ENCODE data around the gene AKR1C2. TPM values are rescaled to one million over a fixed set of nuclear protein-coding genes. Genes with fewer than 3 reads are reported as not detected.
A peak's percentile ranks its signal among the peaks of the same experiment; 100 is the strongest.

The AKR1C2 gene
- polyA plus RNA-seq, 2 of the 4 experiments (the other 2 are of a cell fraction): 5,660 to 6,805 TPM

DNA sequence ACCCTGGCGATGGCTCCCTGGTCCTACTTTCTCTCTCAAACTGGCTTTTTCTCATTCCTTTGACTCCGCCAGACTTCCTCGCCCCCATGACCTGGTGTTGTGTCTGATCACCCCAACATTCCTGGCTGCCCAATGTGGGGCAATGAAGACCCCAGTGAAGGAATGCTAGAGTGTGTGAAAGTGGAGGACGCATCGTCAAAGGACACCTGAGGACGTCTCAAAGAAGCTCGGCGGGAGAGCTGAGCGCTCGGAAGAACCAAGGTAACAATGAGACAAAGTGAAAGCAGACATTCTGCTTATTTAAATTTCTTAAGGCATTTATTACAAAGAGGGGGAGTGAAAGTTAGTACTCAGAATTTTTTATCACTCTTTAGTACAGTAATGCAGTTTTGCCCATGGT is 31.7 kb upstream of the AKR1C2 start:
- 94% methylated on average over 10 of the region's 10 CpGs for WGBS (ENCODE audit: missing lambda C conversion rate)
- ChIA-PET CTCF (interaction anchor here (1.0 to 1.3 kb wide), 3 partner anchors 11 to 17 kb away, joined by 3 to 4 read pairs (median 3); no protein-coding TSS in a partner anchor), POLR2A (no interaction called here)
- peaks cover 67% of the 10 kb centered on the region for H3K9me3 ChIP-seq
- FAIRE-seq: no peak
- H3K4me3 ChIP-seq: no peak overlapping the region
- H3K4me2 ChIP-seq: no peak overlapping the region
- H3K4me1 ChIP-seq: peaks cover 13% of the 10 kb centered on the region; the same call in 2 of the 3 replicates
- DNase-seq (ENCODE audit: low read depth in 1 of 2, low spot score in 1 of 2): no peak
- H3K27ac ChIP-seq: peak overlapping the region; percentile 65 to 79; a peak in 4 of 6 replicates
- TF ChIP-seq HDAC2 (IDR thresholded peaks at IDR 0.05): no peak
- no peak for TF ChIP-seq HOXB5 (CRISPR knock-in tag; IDR thresholded peaks at IDR 0.05)
- no peak for TF ChIP-seq RAD21 (conservative IDR thresholded peaks at IDR 0.05 in 1 of 2, IDR thresholded peaks at IDR 0.05 in 1 of 2)
- TF ChIP-seq, protein P1, sequence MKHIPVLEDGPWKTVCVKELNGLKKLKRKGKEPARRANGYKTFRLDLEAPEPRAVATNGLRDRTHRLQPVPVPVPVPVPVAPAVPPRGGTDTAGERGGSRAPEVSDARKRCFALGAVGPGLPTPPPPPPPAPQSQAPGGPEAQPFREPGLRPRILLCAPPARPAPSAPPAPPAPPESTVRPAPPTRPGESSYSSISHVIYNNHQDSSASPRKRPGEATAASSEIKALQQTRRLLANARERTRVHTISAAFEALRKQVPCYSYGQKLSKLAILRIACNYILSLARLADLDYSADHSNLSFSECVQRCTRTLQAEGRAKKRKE (CRISPR knock-in tag; IDR thresholded peaks at IDR 0.05; ENCODE audit: low read depth): no peak
- TF ChIP-seq, protein P2, sequence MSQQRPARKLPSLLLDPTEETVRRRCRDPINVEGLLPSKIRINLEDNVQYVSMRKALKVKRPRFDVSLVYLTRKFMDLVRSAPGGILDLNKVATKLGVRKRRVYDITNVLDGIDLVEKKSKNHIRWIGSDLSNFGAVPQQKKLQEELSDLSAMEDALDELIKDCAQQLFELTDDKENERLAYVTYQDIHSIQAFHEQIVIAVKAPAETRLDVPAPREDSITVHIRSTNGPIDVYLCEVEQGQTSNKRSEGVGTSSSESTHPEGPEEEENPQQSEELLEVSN (IDR thresholded peaks at IDR 0.05; ENCODE audit: borderline replicate concordance, low read depth): no peak
- TF ChIP-seq TP53 (CRISPR knock-in tag; IDR thresholded peaks at IDR 0.05): no peak
- no peak for TF ChIP-seq RNF2 (IDR thresholded peaks at IDR 0.05; ENCODE audit: borderline replicate concordance, low read depth)
- no peak for TF ChIP-seq FOSB (CRISPR knock-in tag; IDR thresholded peaks at IDR 0.05)
- no peak for TF ChIP-seq NPAS2 (CRISPR knock-in tag; IDR thresholded peaks at IDR 0.05; ENCODE audit: borderline replicate concordance)
- TF ChIP-seq ZC3H11A (IDR thresholded peaks at IDR 0.05): no peak
- TF ChIP-seq MYC (IDR thresholded peaks at IDR 0.05; ENCODE audit: borderline replicate concordance, low read length): no peak
- TF ChIP-seq JUN (IDR thresholded peaks at IDR 0.05): no peak
- no peak for TF ChIP-seq EHMT2 (IDR thresholded peaks at IDR 0.05; ENCODE audit: low read depth)
- no peak for TF ChIP-seq POLR2A (IDR thresholded peaks at IDR 0.05; ENCODE audit: low read length)
- no peak for TF ChIP-seq HMGXB4 (CRISPR knock-in tag; IDR thresholded peaks at IDR 0.05; ENCODE audit: borderline replicate concordance)
- no peak for ATAC-seq

DNA sequence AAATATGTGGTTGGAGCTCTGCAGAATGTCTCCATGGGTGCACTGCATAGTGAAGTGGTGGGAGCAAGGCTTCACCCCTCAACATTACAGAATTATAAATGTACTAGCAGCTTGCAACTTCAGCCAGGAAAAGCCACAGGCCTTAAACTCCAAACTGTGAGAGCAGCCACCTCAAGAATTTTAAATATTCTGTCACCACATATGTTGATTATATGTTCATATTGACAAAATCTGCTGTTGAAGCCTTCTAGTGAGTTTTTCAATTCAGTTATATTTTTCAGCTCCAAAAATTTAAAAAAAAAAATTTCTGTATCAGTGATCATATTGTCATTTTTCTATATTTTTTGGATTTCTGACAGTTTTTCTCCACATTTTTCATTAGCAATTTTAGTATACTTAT is 30.9 kb upstream of the AKR1C2 start:
- H3K27ac ChIP-seq: peak overlapping the region; percentile 79 to 92
- H3K4me2 ChIP-seq: no peak overlapping the region
- no peak for ATAC-seq
- FAIRE-seq: no peak
- peaks cover 67% of the 10 kb centered on the region for H3K9me3 ChIP-seq
- CTCF ChIA-PET: interaction anchor here (1.0 to 1.3 kb wide), 3 partner anchors 11 to 18 kb away, joined by 3 to 4 read pairs (median 3); no protein-coding TSS in a partner anchor
- peaks cover 13% of the 10 kb centered on the region; the same call in 2 of the 3 replicates for H3K4me1 ChIP-seq
- no peak overlapping the region for H3K4me3 ChIP-seq
- DNase-seq (ENCODE audit: low read depth in 1 of 2, low spot score in 1 of 2): no peak
- POLR2A ChIA-PET: interaction anchor here (0.6 kb wide), 1 partner anchor 14 kb away, joined by 3 read pairs; no protein-coding TSS in a partner anchor
- no peak for TF ChIP-seq GATA3 (IDR thresholded peaks at IDR 0.05; ENCODE audit: borderline replicate concordance)
- no peak for TF ChIP-seq HMGXB4 (CRISPR knock-in tag; IDR thresholded peaks at IDR 0.05; ENCODE audit: borderline replicate concordance)
- no peak for TF ChIP-seq PHF8 (IDR thresholded peaks at IDR 0.05; ENCODE audit: borderline replicate concordance, low read depth)
- TF ChIP-seq, protein P1 (CRISPR knock-in tag; IDR thresholded peaks at IDR 0.05; ENCODE audit: low read depth): no peak
- TF ChIP-seq ZFP36 (IDR thresholded peaks at IDR 0.05; ENCODE audit: borderline replicate concordance, partially characterized antibody): no peak
- no peak for TF ChIP-seq NFE2L2 (conservative IDR thresholded peaks at IDR 0.05; ENCODE audit: low read length)
- TF ChIP-seq SMC3 (IDR thresholded peaks at IDR 0.05): no peak
- no peak for TF ChIP-seq HDAC2 (IDR thresholded peaks at IDR 0.05)
- TF ChIP-seq, protein P3, sequence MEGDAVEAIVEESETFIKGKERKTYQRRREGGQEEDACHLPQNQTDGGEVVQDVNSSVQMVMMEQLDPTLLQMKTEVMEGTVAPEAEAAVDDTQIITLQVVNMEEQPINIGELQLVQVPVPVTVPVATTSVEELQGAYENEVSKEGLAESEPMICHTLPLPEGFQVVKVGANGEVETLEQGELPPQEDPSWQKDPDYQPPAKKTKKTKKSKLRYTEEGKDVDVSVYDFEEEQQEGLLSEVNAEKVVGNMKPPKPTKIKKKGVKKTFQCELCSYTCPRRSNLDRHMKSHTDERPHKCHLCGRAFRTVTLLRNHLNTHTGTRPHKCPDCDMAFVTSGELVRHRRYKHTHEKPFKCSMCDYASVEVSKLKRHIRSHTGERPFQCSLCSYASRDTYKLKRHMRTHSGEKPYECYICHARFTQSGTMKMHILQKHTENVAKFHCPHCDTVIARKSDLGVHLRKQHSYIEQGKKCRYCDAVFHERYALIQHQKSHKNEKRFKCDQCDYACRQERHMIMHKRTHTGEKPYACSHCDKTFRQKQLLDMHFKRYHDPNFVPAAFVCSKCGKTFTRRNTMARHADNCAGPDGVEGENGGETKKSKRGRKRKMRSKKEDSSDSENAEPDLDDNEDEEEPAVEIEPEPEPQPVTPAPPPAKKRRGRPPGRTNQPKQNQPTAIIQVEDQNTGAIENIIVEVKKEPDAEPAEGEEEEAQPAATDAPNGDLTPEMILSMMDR (IDR thresholded peaks at IDR 0.05): no peak
- TF ChIP-seq EP300 (IDR thresholded peaks at IDR 0.05): no peak
- no peak for TF ChIP-seq KDM5A (IDR thresholded peaks at IDR 0.05)
- TF ChIP-seq CBX8 (IDR thresholded peaks at IDR 0.05): no peak
- TF ChIP-seq, protein P4, sequence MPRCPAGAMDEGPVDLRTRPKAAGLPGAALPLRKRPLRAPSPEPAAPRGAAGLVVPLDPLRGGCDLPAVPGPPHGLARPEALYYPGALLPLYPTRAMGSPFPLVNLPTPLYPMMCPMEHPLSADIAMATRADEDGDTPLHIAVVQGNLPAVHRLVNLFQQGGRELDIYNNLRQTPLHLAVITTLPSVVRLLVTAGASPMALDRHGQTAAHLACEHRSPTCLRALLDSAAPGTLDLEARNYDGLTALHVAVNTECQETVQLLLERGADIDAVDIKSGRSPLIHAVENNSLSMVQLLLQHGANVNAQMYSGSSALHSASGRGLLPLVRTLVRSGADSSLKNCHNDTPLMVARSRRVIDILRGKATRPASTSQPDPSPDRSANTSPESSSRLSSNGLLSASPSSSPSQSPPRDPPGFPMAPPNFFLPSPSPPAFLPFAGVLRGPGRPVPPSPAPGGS (IDR thresholded peaks at IDR 0.05): no peak
- TF ChIP-seq ZNF302 (CRISPR knock-in tag; IDR thresholded peaks at IDR 0.05): no peak
- TF ChIP-seq, protein P5, sequence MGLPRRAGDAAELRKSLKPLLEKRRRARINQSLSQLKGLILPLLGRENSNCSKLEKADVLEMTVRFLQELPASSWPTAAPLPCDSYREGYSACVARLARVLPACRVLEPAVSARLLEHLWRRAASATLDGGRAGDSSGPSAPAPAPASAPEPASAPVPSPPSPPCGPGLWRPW (IDR thresholded peaks at IDR 0.05): no peak
- no peak for TF ChIP-seq RARB (CRISPR knock-in tag; IDR thresholded peaks at IDR 0.05)

All from A549 (cell line).